Activated effector memory CD4-positive, alpha-beta T cell treated with Interleukin-2 at 50 U/mL for 16 hours (primary cell): Measurements from ENCODE around the gene SLC66A2.
"Not testable (repeated sequence)": the region's sequence is repeated elsewhere in the genome, so short reads cannot be mapped to it uniquely, and the experiment has no call there.

Experiments used
- DNase-seq: peaks from one replicate; pipeline ENCODE4 v3.0.0-alpha.2; 2020

Gene SLC66A2

GRCh38 chr18:79877163-79878091 is 74.0 kb downstream of the SLC66A2 start:
- DNase-seq: no peak

- no peak for DNase-seq
These were observed 75.0 kb downstream of the SLC66A2 start for GRCh38 chr18:79876497-79876896.

GRCh38 chr18:79875931-79876461 is 75.5 kb downstream of the SLC66A2 start:
- no peak for DNase-seq

- no peak for DNase-seq
These were observed 75.9 kb downstream of the SLC66A2 start for GRCh38 chr18:79875531-79875919.

GRCh38 chr18:79874553-79875530 is 76.6 kb downstream of the SLC66A2 start:
- no peak for DNase-seq

GRCh38 chr18:79873449-79874110 is 77.9 kb downstream of the SLC66A2 start:
- DNase-seq: no peak

- no peak for DNase-seq
These were observed 78.7 kb downstream of the SLC66A2 start for GRCh38 chr18:79872527-79873444.

GRCh38 chr18:79871481-79872091 is 79.9 kb downstream of the SLC66A2 start:
- no peak for DNase-seq

- DNase-seq: no peak
These were observed 80.4 kb downstream of the SLC66A2 start for GRCh38 chr18:79871026-79871390.

GRCh38 chr18:79870301-79871025 is 81.0 kb downstream of the SLC66A2 start:
- DNase-seq: no peak

- no peak for DNase-seq
These were observed 81.7 kb downstream of the SLC66A2 start for GRCh38 chr18:79869591-79870300.

- DNase-seq: no peak
These were observed 82.5 kb downstream of the SLC66A2 start for GRCh38 chr18:79868811-79869541.

- DNase-seq: no peak
These were observed 83.2 kb downstream of the SLC66A2 start for GRCh38 chr18:79868168-79868784.

GRCh38 chr18:79867666-79868065 is 83.8 kb downstream of the SLC66A2 start:
- no peak for DNase-seq

GRCh38 chr18:79866889-79867574 is 84.4 kb downstream of the SLC66A2 start:
- no peak for DNase-seq

GRCh38 chr18:79865951-79866350 is 85.5 kb downstream of the SLC66A2 start:
- DNase-seq: not testable (repeated sequence)

- DNase-seq: not testable (repeated sequence)
These were observed 86.5 kb downstream of the SLC66A2 start for GRCh38 chr18:79864955-79865354.
